Activated T-helper 2 cell treated with anti-CD3 and anti-CD28 coated beads, Interferon-gamma antibody, Interleukin-2, Interleukin-4, amounts not matched to agents 10 μg/mL and 5 μg/mL and 100 μg/mL, durations not matched to agents 14 hours and 24 hours and 36 hours (primary cell): Measurements from ENCODE around the gene SIX5. TPM values are rescaled to one million over a fixed set of nuclear protein-coding genes. Genes with fewer than 3 reads are reported as not detected.
"Not testable (repeated sequence)": the region's sequence is repeated elsewhere in the genome, so short reads cannot be mapped to it uniquely, and the experiment has no call there.

ENCODE experiments used
- DNase-seq: peaks from one replicate; pipeline ENCODE4 v3.0.0; 2021; ENCODE audit warnings: low spot score
- H3K27ac Mint-ChIP-seq: one replicate; pipeline ENCODE4 v1.8.0; 2021; ENCODE audit warnings: mixed read lengths
- H3K27me3 Mint-ChIP-seq: one replicate; pipeline ENCODE4 v1.8.0; 2021; ENCODE audit warnings: low read depth, mixed read lengths
- H3K36me3 Mint-ChIP-seq: one replicate; pipeline ENCODE4 v1.8.0; 2021; ENCODE audit warnings: low read depth, mixed read lengths
- H3K4me1 Mint-ChIP-seq: one replicate; pipeline ENCODE4 v1.8.0; 2021; ENCODE audit warnings: low read depth, mixed read lengths
- H3K4me3 Mint-ChIP-seq: one replicate; pipeline ENCODE4 v1.8.0; 2021; ENCODE audit warnings: low read depth, mild to moderate bottlenecking, moderate library complexity, mixed read lengths
- H3K9me3 Mint-ChIP-seq: one replicate; pipeline ENCODE4 v1.8.0; 2021; ENCODE audit warnings: mixed read lengths
- intact Hi-C: fragments of 100-400 bp; cut with micrococcal nuclease; formaldehyde crosslinking; loops from one replicate; pipeline ENCODE4 v1.15.1; 2023
- total RNA-seq: library from RNA; stranded (reverse); gene quantifications from 2 replicates; pipeline ENCODE4 v1.2.3, GENCODE V29; 2022

SIX5 gene
- total RNA-seq, 1 donor from 2014 or later: 4.8 TPM

DNA sequence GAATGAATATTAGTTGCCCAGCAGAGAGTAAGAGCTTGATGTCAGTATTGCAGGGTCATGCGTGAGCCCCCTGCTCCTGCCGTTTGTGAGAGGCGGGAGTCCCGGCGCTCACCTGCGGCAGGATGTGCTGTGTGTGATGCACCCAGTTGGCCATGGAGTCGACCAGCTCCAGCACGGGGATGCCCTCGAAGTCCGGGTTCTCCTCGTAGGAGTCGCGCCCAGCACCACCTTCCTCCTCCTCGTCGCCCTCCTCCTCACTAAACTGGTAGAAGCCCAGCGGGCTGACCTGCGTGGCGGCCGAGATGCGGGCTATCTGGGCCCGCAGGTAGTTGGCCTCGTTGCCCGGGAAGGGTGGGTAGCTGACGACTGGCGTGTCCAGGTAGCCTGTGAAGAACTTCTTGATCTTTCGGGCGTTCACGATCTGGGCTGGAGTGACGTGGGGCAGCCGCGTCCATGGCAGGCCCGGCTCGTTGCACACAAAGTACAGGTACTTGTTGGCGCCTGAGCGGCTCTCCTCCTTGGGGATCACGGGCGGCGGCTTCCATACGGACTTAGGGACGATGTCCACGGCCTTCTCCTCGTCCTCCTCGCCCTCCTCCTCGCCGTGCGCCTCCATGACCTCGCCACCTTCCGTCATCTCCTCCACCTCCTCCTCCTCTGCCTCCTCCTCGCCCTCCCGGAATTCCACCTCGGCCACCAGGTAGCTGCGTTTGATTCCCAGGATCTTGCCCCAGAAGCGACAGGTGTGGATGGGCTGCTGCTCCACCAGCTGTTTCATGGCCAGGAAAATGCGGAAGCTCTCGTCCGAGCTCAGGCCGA, 35.3 kb upstream of the SIX5 start:
- Mint-ChIP-seq H3K27me3 (peaks cover 10% of the 10 kb centered on the region), H3K4me1 (peaks cover 1% of the 10 kb centered on the region), H3K27ac (no peak overlapping the region), H3K36me3 (no peaks in the 10 kb centered on the region), H3K9me3 (no peaks in the 10 kb centered on the region), H3K4me3 (no peak overlapping the region)
- no peak for DNase-seq
- intact Hi-C loops: no loop called here

DNA sequence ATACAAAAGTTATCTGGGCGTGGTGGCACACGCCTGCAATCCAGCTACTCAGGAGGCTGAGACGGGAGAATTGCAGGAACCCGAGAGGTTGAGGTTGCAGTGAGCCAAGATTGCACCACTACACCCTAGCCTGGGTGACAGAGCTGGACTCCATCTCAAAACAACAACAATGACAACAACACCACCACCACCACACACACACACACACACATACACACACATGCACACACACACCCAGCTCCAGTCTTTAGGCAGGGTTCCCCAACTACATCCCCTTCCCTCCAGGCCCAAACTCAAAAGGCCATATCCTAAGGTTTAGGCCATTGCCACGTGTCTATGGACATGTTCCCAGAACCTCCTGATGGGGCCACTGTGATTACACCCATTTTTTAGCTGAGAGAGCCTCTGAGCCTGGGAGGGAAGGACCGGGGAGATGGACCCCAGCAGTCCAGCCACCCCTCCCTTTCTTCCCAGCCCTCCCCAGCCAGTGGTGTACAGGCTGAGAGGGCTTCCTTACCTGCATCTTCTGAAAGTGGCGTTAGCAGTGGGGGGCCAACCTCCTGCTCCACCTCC, 32.6 kb upstream of the SIX5 start:
- no peaks in the 10 kb centered on the region for H3K9me3 Mint-ChIP-seq
- H3K27me3 Mint-ChIP-seq: peaks cover 17% of the 10 kb centered on the region
- DNase-seq: no peak
- H3K4me3 Mint-ChIP-seq: no peak overlapping the region
- intact Hi-C loops: no loop called here
- no peaks in the 10 kb centered on the region for H3K36me3 Mint-ChIP-seq
- peaks cover 4% of the 10 kb centered on the region for H3K4me1 Mint-ChIP-seq
- H3K27ac Mint-ChIP-seq: no peak overlapping the region

DNA sequence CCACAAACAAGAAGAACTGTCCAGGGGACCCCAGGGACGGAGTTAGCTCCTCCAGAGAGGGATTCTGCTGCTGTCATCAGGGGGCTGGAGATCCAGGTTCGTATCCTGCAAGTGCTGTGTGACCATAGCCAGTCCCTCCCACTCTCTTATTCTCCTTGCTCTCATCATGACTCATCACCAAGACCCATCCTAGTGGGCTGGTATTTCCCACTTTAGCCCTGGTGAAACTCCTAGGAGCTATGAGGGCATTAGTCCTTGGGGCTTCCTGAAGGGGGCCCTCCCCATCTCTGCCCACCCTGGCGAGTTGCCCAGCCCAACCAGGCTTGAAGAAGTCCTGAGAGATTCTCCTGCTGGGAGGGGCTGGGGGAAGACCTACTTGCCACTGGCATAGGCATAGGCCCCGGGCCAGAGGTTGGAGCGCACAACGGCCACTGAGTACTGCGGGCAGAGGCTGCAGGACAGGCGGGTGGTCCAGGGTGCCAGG, 31.1 kb upstream of the SIX5 start:
- Mint-ChIP-seq H3K27me3 (peaks cover 30% of the 10 kb centered on the region), H3K4me1 (peaks cover 4% of the 10 kb centered on the region), H3K9me3 (no peaks in the 10 kb centered on the region), H3K27ac (no peak overlapping the region), H3K4me3 (no peak overlapping the region), H3K36me3 (no peaks in the 10 kb centered on the region)
- intact Hi-C loops: no loop called here
- DNase-seq: no peak

DNA sequence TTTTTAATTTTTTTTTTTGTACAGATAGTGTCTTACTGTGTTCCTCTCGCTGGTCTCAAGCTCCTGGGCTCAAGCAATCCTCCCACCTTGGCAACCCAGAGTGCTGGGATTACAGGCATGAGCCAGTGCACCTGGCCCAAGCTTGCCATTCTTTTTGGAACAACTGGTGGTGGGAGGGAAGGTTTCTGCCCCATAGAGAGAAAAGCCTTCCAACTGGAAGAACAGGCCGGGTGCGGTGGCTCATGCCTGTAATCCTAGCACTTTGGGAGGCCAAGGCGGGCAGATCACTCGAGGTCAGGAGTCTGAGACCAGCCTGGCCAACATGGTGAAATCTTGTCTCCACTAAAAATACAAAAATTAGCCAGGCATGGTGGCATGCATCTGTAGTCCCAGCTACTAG, 30.5 kb upstream of the SIX5 start:
- not testable (repeated sequence) for H3K9me3 Mint-ChIP-seq, H3K27ac Mint-ChIP-seq, H3K4me1 Mint-ChIP-seq, H3K36me3 Mint-ChIP-seq, DNase-seq, H3K4me3 Mint-ChIP-seq
- intact Hi-C loops: loop anchor here (1.0 kb wide), 1 partner anchor 29 kb away; no protein-coding TSS in a partner anchor
- peaks cover 36% of the 10 kb centered on the region for H3K27me3 Mint-ChIP-seq

DNA sequence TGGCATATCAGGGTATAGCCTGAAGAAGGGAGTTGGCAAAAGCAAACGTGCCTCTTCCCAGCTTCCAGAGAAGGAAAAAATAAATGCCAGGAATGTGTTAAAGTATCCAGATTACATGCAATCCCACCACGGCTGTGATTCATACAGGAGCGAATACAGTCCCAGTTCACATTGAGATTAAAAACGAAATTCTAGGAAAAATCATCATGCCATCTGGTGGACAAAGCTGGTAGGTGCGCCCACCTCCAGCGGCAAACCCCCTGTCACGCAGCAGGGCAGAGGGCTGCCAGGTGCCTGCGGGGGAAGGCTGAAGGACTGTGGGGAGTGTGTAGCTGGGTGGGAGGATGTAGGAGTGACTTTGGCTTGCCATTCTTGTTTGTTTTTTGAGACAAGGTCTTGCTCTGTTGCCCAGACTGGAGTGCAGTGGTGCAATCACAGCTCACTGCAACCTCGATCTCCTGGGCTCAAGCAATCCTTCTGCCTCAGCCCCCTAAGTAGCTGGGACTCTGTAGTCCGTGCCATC, 30.0 kb upstream of the SIX5 start:
- Mint-ChIP-seq H3K4me1 (peaks cover 4% of the 10 kb centered on the region), H3K4me3 (no peak overlapping the region), H3K27me3 (peaks cover 37% of the 10 kb centered on the region), H3K36me3 (no peaks in the 10 kb centered on the region), H3K9me3 (no peaks in the 10 kb centered on the region), H3K27ac (no peak overlapping the region)
- intact Hi-C loops: loop anchor here (1.0 kb wide), 1 partner anchor 29 kb away; no protein-coding TSS in a partner anchor
- peak; percentile 33 for DNase-seq

DNA sequence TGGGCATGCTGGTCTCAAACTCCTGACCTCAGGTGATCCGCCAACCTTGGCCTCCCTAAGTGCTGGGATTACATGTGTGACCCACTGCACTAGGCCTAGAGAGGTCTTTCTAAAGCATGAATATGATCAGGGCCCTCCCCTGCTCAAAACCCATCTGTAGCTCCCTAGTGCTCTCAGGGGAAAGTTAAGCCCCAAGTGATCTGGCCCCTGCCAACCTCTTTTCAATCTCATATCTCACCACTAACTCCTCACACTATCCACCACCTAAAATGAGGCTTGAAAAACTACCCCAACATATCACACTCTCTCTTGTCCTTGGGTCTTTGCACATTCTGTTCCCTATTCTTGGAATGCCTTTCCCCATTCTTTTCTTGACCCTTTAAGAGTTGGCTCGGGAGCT, 25.6 kb upstream of the SIX5 start:
- no peak for DNase-seq
- Mint-ChIP-seq H3K9me3 (no peaks in the 10 kb centered on the region), H3K4me3 (no peak overlapping the region), H3K4me1 (peaks cover 30% of the 10 kb centered on the region), H3K36me3 (peaks cover 20% of the 10 kb centered on the region), H3K27me3 (peaks cover 34% of the 10 kb centered on the region), H3K27ac (no peak overlapping the region)
- intact Hi-C loops: no loop called here

DNA sequence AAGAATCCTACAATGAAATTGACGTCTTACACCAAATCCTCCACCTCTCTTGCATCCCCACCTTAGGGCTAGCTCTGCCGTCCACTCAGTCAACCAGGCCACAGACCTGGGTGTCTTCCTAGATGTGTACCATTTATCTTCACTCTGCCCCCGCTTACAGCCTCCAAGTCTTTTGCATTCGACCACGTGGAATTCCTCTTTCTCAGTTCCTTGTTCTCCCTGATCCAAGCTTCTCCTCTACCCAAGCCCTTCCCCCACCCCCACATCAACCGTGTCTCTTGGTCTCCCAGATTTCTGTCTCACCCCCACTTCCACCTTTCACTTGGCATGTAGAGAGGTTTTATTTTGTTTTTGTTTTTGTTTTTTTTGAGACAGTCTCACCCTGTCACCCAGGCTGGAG, 24.8 kb upstream of the SIX5 start:
- Mint-ChIP-seq H3K9me3 (no peaks in the 10 kb centered on the region), H3K27me3 (peaks cover 34% of the 10 kb centered on the region), H3K4me1 (peaks cover 26% of the 10 kb centered on the region), H3K27ac (peak overlapping the region; percentile 43), H3K4me3 (peak overlapping the region; percentile 34), H3K36me3 (peaks cover 28% of the 10 kb centered on the region)
- no peak for DNase-seq
- intact Hi-C loops: loop anchor here (2.0 kb wide), 1 partner anchor 25 kb away; the partner anchor contains the start of gene SIX5

DNA sequence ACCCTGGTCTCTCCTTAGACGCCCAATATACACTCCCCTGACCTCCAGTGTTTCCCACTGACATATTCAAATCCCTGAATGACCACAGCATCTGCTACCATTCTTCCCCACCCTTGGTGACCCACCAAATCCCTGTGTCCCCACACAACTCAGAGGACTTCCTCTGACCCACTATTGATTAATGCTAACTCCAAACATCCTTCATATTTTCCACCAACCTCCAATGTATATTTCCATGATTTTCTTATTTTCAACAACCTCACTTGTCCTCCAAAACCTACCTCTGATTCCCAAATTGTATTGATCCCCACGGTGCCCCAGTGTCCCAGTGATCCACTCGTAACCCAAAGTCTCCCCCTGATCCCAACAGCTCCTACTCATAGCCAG, 24.1 kb upstream of the SIX5 start:
- H3K27ac Mint-ChIP-seq: peak overlapping the region; percentile 62
- H3K4me1 Mint-ChIP-seq: peaks cover 27% of the 10 kb centered on the region
- H3K4me3 Mint-ChIP-seq: peak overlapping the region; percentile 66
- DNase-seq: no peak
- no peaks in the 10 kb centered on the region for H3K9me3 Mint-ChIP-seq
- intact Hi-C loops: loop anchor here (2.0 kb wide), 1 partner anchor 24 kb away; the partner anchor contains the start of gene SIX5
- H3K36me3 Mint-ChIP-seq: peaks cover 35% of the 10 kb centered on the region
- H3K27me3 Mint-ChIP-seq: peaks cover 41% of the 10 kb centered on the region

DNA sequence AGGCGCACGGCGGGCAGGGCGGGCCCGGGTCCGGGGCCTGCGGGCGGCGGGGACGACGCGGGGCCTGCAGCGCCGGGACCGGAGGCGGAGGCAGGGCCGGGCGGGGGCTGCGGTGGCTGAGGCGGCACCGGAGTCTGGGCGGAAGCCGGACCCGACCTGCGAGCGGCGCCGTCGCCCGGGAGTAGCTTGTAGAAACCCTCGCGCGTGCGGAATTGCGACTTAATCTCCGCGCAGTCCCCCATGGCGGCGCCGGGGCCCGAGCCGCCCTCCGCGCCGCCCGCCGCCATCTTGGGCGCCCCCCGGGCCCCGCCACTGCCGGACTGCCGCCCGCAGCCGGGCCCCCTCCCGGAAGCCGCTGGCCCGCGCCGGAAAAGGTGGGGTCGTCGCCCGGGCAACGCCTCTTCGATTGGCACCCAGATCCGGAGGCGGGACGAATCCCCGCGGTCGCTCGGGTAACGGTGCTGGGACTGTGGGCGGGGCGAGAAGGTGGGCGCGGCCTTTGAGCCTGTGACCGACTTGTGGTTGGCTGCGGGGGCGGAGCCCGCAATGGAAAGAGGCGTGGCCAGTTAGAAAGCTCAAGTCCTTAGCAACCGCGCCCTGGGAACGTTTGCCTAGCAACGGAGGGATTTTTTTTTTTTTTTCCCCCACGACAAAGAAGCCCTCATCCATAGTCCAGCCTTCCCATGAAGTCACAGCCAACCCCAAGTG, 23.6 kb upstream of the SIX5 start, which contains the start of gene DMWD:
Gene DMWD, minus strand, starts transcription at position 376 of the 708 bp plus-strand sequence. Its CDS starts 89 bp downstream, at position 287.
- Mint-ChIP-seq H3K27me3 (peaks cover 41% of the 10 kb centered on the region), H3K4me3 (peak within 1 kb of the TSS; percentile 87), H3K36me3 (peaks cover 40% of the 10 kb centered on the region), H3K4me1 (peaks cover 27% of the 10 kb centered on the region), H3K9me3 (no peaks in the 10 kb centered on the region), H3K27ac (peak within 1 kb of the TSS; percentile 72)
- intact Hi-C loops: loop anchor here (1.0 to 2.0 kb wide), 2 partner anchors 13 to 24 kb away; partner anchors contain the start of gene SIX5
- DNase-seq: peak; percentile 99

DNA sequence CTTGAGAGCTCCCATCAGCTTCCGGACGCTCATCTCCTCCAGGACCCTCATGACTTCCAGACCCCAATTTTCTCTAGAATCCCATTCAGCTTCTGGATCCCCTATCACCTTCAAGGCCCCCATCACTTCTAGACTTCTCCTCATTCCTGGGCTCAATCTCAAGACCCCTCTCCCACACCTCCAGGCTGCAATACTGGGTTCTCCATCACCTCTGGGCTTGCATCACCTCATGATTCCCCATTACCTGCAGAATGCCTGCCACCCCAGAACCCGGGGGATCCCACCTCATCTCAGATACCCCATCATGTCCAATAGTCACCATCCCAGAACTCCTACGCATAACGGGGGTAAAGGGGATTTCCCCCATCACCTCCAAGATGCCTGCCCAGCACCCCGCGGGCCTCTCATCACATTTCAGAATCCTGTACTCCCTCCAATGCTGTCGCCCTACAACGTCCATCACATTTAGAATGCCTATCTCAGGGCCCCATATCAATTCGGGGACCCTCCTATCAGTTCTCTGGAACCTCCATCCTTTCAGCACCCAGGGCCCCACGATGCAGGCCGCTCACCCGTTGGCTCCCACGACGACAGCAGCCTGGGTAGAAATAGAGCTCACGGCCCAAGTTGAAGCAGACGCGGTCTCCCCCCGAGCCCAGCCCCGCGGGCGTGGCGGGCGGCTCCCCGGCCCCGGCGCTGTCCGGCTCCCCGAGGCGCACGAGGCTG, 22.9 kb upstream of the SIX5 start:
- Mint-ChIP-seq H3K4me1 (peaks cover 27% of the 10 kb centered on the region), H3K4me3 (peak overlapping the region; percentile 87), H3K27me3 (peaks cover 40% of the 10 kb centered on the region), H3K9me3 (no peaks in the 10 kb centered on the region), H3K27ac (peak overlapping the region; percentile 72), H3K36me3 (peaks cover 47% of the 10 kb centered on the region)
- intact Hi-C loops: loop anchor here (1.0 to 2.0 kb wide), 2 partner anchors 13 to 23 kb away; partner anchors contain the start of gene SIX5
- no peak for DNase-seq

DNA sequence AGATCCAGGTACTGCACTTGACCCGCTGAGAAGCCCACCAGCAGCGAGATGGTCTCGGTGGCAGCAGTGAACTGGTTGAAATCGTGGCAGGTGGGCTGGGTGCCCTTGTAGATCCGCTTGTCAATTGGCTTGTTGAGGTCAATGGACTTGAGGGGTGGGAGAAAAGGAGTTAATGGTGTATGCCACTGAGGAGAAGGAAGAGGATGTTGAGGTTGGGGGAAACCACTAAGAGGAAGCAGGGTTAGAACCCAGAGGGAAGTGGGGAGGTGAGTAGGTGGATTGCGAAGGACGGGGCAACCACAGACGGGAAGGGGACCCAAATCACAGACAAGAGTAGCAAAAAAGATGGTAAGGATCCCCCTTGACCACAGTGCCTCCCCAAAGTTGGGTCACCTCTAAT, 21.9 kb upstream of the SIX5 start:
- DNase-seq: peak; percentile 55
- Mint-ChIP-seq H3K27ac (no peak overlapping the region), H3K9me3 (no peaks in the 10 kb centered on the region), H3K4me3 (peak overlapping the region; percentile 87), H3K27me3 (peaks cover 34% of the 10 kb centered on the region), H3K36me3 (peaks cover 56% of the 10 kb centered on the region), H3K4me1 (peaks cover 27% of the 10 kb centered on the region)
- intact Hi-C loops: no loop called here
